Stomach (tissue), 9 donors: ENCODE results near the gene NAV2. TPM values are rescaled to one million over a fixed set of nuclear protein-coding genes. Genes with fewer than 3 reads are reported as not detected.

Source experiments
- DNase-seq, 2 donors: peaks; one replicate each; pipeline versions ENCODE4 v3.0.0 to v3.0.0-alpha.2; 2013 to 2019
- H3K27ac ChIP-seq, 5 donors: fragments of 200-600 bp in 4 of 5; sonication (generic) in 4 of 5; one replicate each; pipeline ENCODE4 v1.5.1; 2013 to 2019; ENCODE audit warnings: mild to moderate bottlenecking in 1 of 5, moderate library complexity in 1 of 5
- H3K27me3 ChIP-seq, 3 donors: fragments of 200-600 bp; sonication (generic); one replicate each; pipeline ENCODE4 v1.5.1; 2017 to 2019; ENCODE audit warnings: mixed run types in 1 of 3
- H3K36me3 ChIP-seq, 4 donors: fragments of 200-600 bp; sonication (generic); 1 replicate in 3 of 4; 2 replicates in 1 of 4; pipeline ENCODE4 v1.5.1; 2016 to 2019
- H3K4me1 ChIP-seq, 4 donors: fragments of 200-600 bp; sonication (generic); one replicate each; pipeline ENCODE4 v1.5.1; 2016 to 2019
- H3K4me3 ChIP-seq, 4 donors: fragments of 200-600 bp; sonication (generic) in 3 of 4; one replicate each; pipeline ENCODE4 v1.5.1; 2016 to 2019; ENCODE audit warnings: mild to moderate bottlenecking in 1 of 4
- H3K9me3 ChIP-seq, 4 donors: fragments of 200-600 bp; sonication (generic); one replicate each; pipeline ENCODE4 v1.5.1; 2016 to 2019
- CTCF ChIP-seq, 7 experiments: fragments of 450-650 bp in 4 of 7; fragments of 200-600 bp in 3 of 7; sonication (generic) in 3 of 7; IDR thresholded peaks; one replicate each; pipeline ENCODE4 v1.5.1; 2016 to 2019; ENCODE audit warnings: antibody characterized with exemption in 7 of 7, control low read depth in 2 of 7, mild to moderate bottlenecking in 1 of 7
- EP300 ChIP-seq: sonication (generic); formaldehyde crosslinking; IDR thresholded peaks from one replicate; pipeline ENCODE4 v1.6.1; 2017; ENCODE audit warnings: antibody characterized with exemption
- POLR2A ChIP-seq, 4 donors: fragments of 450-650 bp; IDR thresholded peaks; one replicate each; pipeline ENCODE4 v1.6.1; 2016; ENCODE audit warnings: antibody characterized with exemption in 4 of 4, control low read depth in 2 of 4, mild to moderate bottlenecking in 1 of 4, moderate library complexity in 1 of 4
- POLR2AphosphoS5 ChIP-seq, 3 donors: sonication (generic); formaldehyde crosslinking; IDR thresholded peaks; one replicate each; pipeline ENCODE4 v1.6.1; 2016; ENCODE audit warnings: antibody characterized with exemption in 3 of 3
- WGBS, 5 donors: extraction: QIAGEN DNeasy Blood & Tissue Kit in 3 of 5; methylation state at CpG; one replicate each; pipeline versions ENCODE4 v1.1.5 to v1.1.7; 2013 to 2018; 5-methylcytosine and 5-hydroxymethylcytosine counted together
- intact Hi-C: fragments of 100-400 bp; cut with DNase I; formaldehyde crosslinking; loops from one replicate; pipeline ENCODE4 v1.15.1; 2023; ENCODE audit warnings: low total_unique reads
- polyA plus RNA-seq, 3 donors: library from polyadenylated mRNA; stranded (reverse); fragments of 200-250 nt; gene quantifications; one replicate each; pipeline ENCODE4 v1.2.3, GENCODE V29; 2013
- total RNA-seq, 5 donors: library from RNA; depleted of rRNA; stranded (reverse); fragments of >200 nt; gene quantifications; one replicate each; pipeline versions ENCODE4 v1.1.0 to v1.2.3, GENCODE V29; 2014 to 2016
- donor health status: healthy with polysubstance abuse.
- donor health status: Bipolar disorder and iron deficiency.
- donor health status: healthy.

Gene NAV2
- total and polyA plus RNA-seq, 8 donors, result 1.8 to 92.4 (median 7.9) TPM

- DNase-seq, result peak in 1 of 2 donors; percentile 34
- Histone ChIP-seq H3K36me3 (no peaks in the 10 kb centered on the region), H3K27me3 (peaks cover 3 to 29% (median 26%) of the 10 kb centered on the region in 3 donors), H3K4me1 (peaks cover 26 to 62% (median 38%) of the 10 kb centered on the region in 4 donors), H3K27ac (peak overlapping the region in 4 of 5 donors; percentile 33 to 94 (median 91)), H3K9me3 (no peaks in the 10 kb centered on the region), H3K4me3 (peak overlapping the region in 3 of 4 donors; percentile 62 to 70 (median 66))
- WGBS, 5 donors, result 34 to 66% (median 46%) methylated on average over 6 of the region's 6 CpGs
- intact Hi-C loops, result no loop called here
- TF ChIP-seq EP300 (no peak), POLR2AphosphoS5 (IDR thresholded peaks at IDR 0.05) (peak in 1 of 3 donors; percentile 68)
Observed at GRCh38 chr11:19715373-19715772, 2.7 kb downstream of the NAV2 start.

- no peaks in the 10 kb centered on the region for H3K9me3 ChIP-seq
- peaks cover 3 to 28% (median 26%) of the 10 kb centered on the region in 3 donors for H3K27me3 ChIP-seq
- H3K27ac ChIP-seq, result peak overlapping the region in 2 of 5 donors; percentile 91 to 94
- no peak for DNase-seq
- H3K4me3 ChIP-seq, result no peak overlapping the region
- intact Hi-C loops, result no loop called here
- no peaks in the 10 kb centered on the region for H3K36me3 ChIP-seq
- TF ChIP-seq POLR2AphosphoS5 (IDR thresholded peaks at IDR 0.05), result no peak
- TF ChIP-seq EP300, result no peak
- no peak for TF ChIP-seq CTCF (IDR thresholded peaks at IDR 0.05)
- TF ChIP-seq POLR2A (IDR thresholded peaks at IDR 0.05), result no peak
- H3K4me1 ChIP-seq, result peaks cover 18 to 52% (median 33%) of the 10 kb centered on the region in 4 donors
- WGBS, 5 donors, result 58 to 89% (median 73%) methylated on average over 1 of the region's 1 CpG
Observed at GRCh38 chr11:19718051-19718450, 5.4 kb downstream of the NAV2 start.

GRCh38 chr11:19718951-19719350 lies 6.3 kb downstream of the NAV2 start:
- H3K27me3 ChIP-seq, result peaks cover 1 to 19% (median 18%) of the 10 kb centered on the region in 3 donors

GRCh38 chr11:19719960-19720359 lies 7.3 kb downstream of the NAV2 start:
- intact Hi-C loops, result no loop called here
- Histone ChIP-seq H3K4me3 (no peak overlapping the region), H3K4me1 (peaks cover 4 to 50% (median 29%) of the 10 kb centered on the region in 4 donors), H3K27ac (peak overlapping the region in 2 of 5 donors; percentile 7 to 94), H3K27me3 (peaks cover 0 to 9% (median 8%) of the 10 kb centered on the region in 3 donors), H3K9me3 (no peaks in the 10 kb centered on the region), H3K36me3 (no peaks in the 10 kb centered on the region)
- no peak for DNase-seq
- TF ChIP-seq EP300 (no peak), POLR2AphosphoS5 (IDR thresholded peaks at IDR 0.05) (no peak)
- WGBS, 5 donors, result 89 to 100% (median 97%) methylated on average over 1 of the region's 1 CpG

More at GRCh38 chr11:19718951-19719350, 6.3 kb downstream of the NAV2 start:
- DNase-seq, result no peak
- intact Hi-C loops, result no loop called here
- no peaks in the 10 kb centered on the region for H3K36me3 ChIP-seq
- peak overlapping the region in 1 of 5 donors; percentile 94 for H3K27ac ChIP-seq
- H3K4me3 ChIP-seq, result no peak overlapping the region
- TF ChIP-seq CTCF (IDR thresholded peaks at IDR 0.05), result no peak
- no peak for TF ChIP-seq POLR2A (IDR thresholded peaks at IDR 0.05)
- no peak for TF ChIP-seq POLR2AphosphoS5 (IDR thresholded peaks at IDR 0.05)
- 83 to 94% (median 88%) methylated on average over 4 of the region's 4 CpGs for WGBS, 5 donors
- peaks cover 13 to 52% (median 33%) of the 10 kb centered on the region in 4 donors for H3K4me1 ChIP-seq
- H3K9me3 ChIP-seq, result no peaks in the 10 kb centered on the region

GRCh38 chr11:19721176-19721575 lies 8.5 kb downstream of the NAV2 start:
- no peak for TF ChIP-seq CTCF (IDR thresholded peaks at IDR 0.05)
- no peak for TF ChIP-seq EP300
- TF ChIP-seq POLR2AphosphoS5 (IDR thresholded peaks at IDR 0.05), result no peak
- TF ChIP-seq POLR2A (IDR thresholded peaks at IDR 0.05), result no peak
- no peak overlapping the region for H3K27ac ChIP-seq
- no peaks in the 10 kb centered on the region for H3K36me3 ChIP-seq
- H3K27me3 ChIP-seq, result no peaks in the 10 kb centered on the region
- no peak for DNase-seq
- intact Hi-C loops, result no loop called here
- peaks cover 4 to 54% (median 31%) of the 10 kb centered on the region in 4 donors for H3K4me1 ChIP-seq
- WGBS, 5 donors, result 68 to 90% (median 87%) methylated on average over 2 of the region's 2 CpGs
- no peak overlapping the region for H3K4me3 ChIP-seq
- no peaks in the 10 kb centered on the region for H3K9me3 ChIP-seq
